GM12891 (cell line): ENCODE data around the gene PIAS3.
"Not testable (repeated sequence)": the region's sequence is repeated elsewhere in the genome, so short reads cannot be mapped to it uniquely, and the experiment has no call there.

Source experiments
- POLR2A ChIP-seq: IDR thresholded peaks from 2 replicates; pipeline ENCODE4 v1.6.1; 2011; ENCODE audit warnings: low read depth, low read length, control low read depth
- TAF1 ChIP-seq: IDR thresholded peaks from 2 replicates; pipeline ENCODE4 v1.6.1; 2011; ENCODE audit warnings: low read depth, low read length, control low read depth

- TF ChIP-seq POLR2A, TAF1: not testable (repeated sequence)
Measured at GRCh38 chr1:145830810-145831209, 28.1 kb downstream of the PIAS3 start.
